GM12875 (cell line): Measurements from ENCODE around the gene LEKR1.
"Not testable (repeated sequence)": the region's sequence is repeated elsewhere in the genome, so short reads cannot be mapped to it uniquely, and the experiment has no call there.

Source experiments
- H3K4me3 ChIP-seq: one replicate; pipeline ENCODE4 v1.5.1; 2011; ENCODE audit warnings: low read depth, low read length, control low read depth
- CTCF ChIP-seq: IDR thresholded peaks from 2 replicates; pipeline ENCODE4 v1.5.1; 2011; ENCODE audit warnings: low read depth, mild to moderate bottlenecking, control low read depth, inconsistent platforms, low read length, moderate library complexity, borderline replicate concordance; ENCODE audit not compliant: insufficient read depth

Gene LEKR1

GRCh38 chr3:156963096-156963495, 136.9 kb downstream of the LEKR1 start:
- TF ChIP-seq CTCF = no peak

GRCh38 chr3:156964577-156964976, 138.4 kb downstream of the LEKR1 start:
- no peak for TF ChIP-seq CTCF
- H3K4me3 ChIP-seq = no peak overlapping the region

More at GRCh38 chr3:156963096-156963495, 136.9 kb downstream of the LEKR1 start:
- H3K4me3 ChIP-seq = no peak overlapping the region

DNA sequence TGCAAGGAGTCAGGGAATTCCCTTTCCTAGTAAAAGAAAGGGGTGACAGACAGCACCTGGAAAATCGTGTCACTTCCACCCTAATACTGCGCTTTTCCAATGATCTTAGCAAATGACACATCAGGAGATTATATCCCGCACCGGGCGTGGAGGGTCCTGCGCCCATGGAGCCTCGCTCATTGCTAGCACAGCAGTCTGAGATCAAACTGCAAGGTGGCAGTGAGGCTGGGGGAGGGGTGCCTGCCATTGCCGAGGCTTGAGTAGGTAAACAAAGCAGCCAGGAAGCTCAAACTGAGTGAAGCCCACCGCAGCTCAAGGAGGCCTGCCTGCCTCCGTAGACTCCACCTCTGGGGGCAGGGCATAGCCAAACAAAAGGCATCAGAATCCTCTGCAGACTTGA, 140.2 kb downstream of the LEKR1 start:
- not testable (repeated sequence) for H3K4me3 ChIP-seq

GRCh38 chr3:156973954-156974353, 147.8 kb downstream of the LEKR1 start:
- H3K4me3 ChIP-seq = no peak overlapping the region
- no peak for TF ChIP-seq CTCF

- no peak overlapping the region for H3K4me3 ChIP-seq
- no peak for TF ChIP-seq CTCF
Observed at GRCh38 chr3:156974931-156975330, 148.8 kb downstream of the LEKR1 start.

DNA sequence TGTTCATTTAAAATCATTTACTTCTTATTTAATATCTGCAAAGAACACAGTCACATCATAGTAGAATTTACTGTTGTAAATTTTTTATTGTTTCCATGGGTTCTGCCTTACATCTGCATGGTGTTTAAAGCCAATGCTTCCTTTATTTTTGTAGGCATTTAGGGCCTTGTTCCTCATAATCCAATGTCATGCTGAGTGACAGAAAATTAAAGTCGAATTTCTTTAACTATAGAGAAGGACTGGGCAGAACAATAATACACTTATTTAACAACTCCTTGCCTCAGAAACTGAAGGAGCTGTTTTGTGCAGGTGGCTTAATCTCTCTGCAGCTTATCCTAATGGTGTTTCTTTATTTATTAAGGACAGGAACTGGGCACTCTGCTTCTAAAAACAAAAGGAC, 149.6 kb downstream of the LEKR1 start:
- H3K4me3 ChIP-seq = no peak overlapping the region
- TF ChIP-seq CTCF = no peak

DNA sequence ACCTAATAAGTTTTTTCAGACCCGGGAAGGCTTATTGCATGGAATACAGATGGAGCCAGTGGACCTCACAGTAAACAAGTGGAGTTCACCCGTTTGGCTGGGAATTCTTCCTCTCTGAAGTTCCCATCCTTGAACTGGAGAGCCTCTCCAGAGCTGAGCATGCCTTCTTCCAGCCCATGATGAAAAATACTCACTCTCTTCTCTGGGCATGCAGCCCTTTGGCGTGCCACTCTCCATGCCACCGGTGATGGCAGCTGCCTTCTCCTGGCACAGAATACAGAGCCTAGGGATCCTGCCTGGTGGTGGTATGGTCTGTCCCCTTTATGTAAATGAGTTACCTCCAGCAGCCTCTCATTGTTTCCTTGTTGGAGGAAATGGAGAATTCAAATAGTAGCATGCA, 150.8 kb downstream of the LEKR1 start:
- H3K4me3 ChIP-seq = no peak overlapping the region
- TF ChIP-seq CTCF = no peak

- no peak for TF ChIP-seq CTCF
- H3K4me3 ChIP-seq = no peak overlapping the region
Observed at GRCh38 chr3:156978481-156978961, 152.4 kb downstream of the LEKR1 start.
